HepG2 (cell line): Measurements from ENCODE around the gene TUBB. TPM values are rescaled to one million over a fixed set of nuclear protein-coding genes. Genes with fewer than 3 reads are reported as not detected.

Experiments
- HMG20A ChIP-seq: IDR thresholded peaks from 2 replicates; pipeline ENCODE4 v1.6.1; 2016; ENCODE audit warnings: borderline replicate concordance
- HNF1A ChIP-seq, 2 experiments: sonication (generic) in 1 of 2; formaldehyde crosslinking in 1 of 2; IDR thresholded peaks; 2 replicates each; pipeline versions ENCODE4 v1.4.0 to v1.6.1; 2016 to 2020; ENCODE audit warnings: borderline replicate concordance in 1 of 2, low read depth in 1 of 2, mild to moderate bottlenecking in 1 of 2, missing genetic modification reagents in 1 of 2
- KLF6 ChIP-seq: IDR thresholded peaks from 2 replicates; pipeline ENCODE4 v1.8.0; 2016; ENCODE audit warnings: missing biosample characterization, missing genetic modification reagents
- KLF9 ChIP-seq: IDR thresholded peaks from 2 replicates; pipeline ENCODE4 v1.6.1; 2016; ENCODE audit warnings: low read depth
- KMT2A ChIP-seq: sonication (generic); formaldehyde crosslinking; IDR thresholded peaks from 2 replicates; pipeline ENCODE4 v1.4.0; 2020; ENCODE audit warnings: missing genetic modification reagents
- MBNL3 ChIP-seq: fragments of 250-450 bp; sonication (Bioruptor Pico); conservative IDR thresholded peaks from 2 replicates; pipeline ENCODE4 v1.8.0; 2022; ENCODE audit warnings: mild to moderate bottlenecking, inconsistent platforms
- MLLT10 ChIP-seq: sonication (generic); formaldehyde crosslinking; IDR thresholded peaks from 2 replicates; pipeline ENCODE4 v1.4.0; 2020; ENCODE audit warnings: missing genetic modification reagents
- NBN ChIP-seq: fragments of 450-650 bp; conservative IDR thresholded peaks from 2 replicates; pipeline ENCODE4 v1.6.1; 2017
- RBAK ChIP-seq: sonication (generic); formaldehyde crosslinking; IDR thresholded peaks from 2 replicates; pipeline ENCODE4 v1.5.1; 2020; ENCODE audit warnings: mild to moderate bottlenecking, missing genetic modification reagents
- RFXAP ChIP-seq: sonication (generic); formaldehyde crosslinking; IDR thresholded peaks from 2 replicates; pipeline ENCODE4 v1.4.0; 2020; ENCODE audit warnings: missing genetic modification reagents, borderline replicate concordance
- SNAPC2 ChIP-seq: sonication (generic); formaldehyde crosslinking; IDR thresholded peaks from 2 replicates; pipeline ENCODE4 v1.8.1; 2022; ENCODE audit warnings: mild to moderate bottlenecking, missing genetic modification reagents
- SRSF1 ChIP-seq: fragments of 200-400 bp; formaldehyde crosslinking; optimal IDR thresholded peaks from 2 replicates; pipeline ENCODE3; 2017; ENCODE audit warnings: mild to moderate bottlenecking, low read depth, low read length, moderate library complexity
- SSRP1 ChIP-seq: IDR thresholded peaks from 2 replicates; pipeline ENCODE4 v1.6.1; 2016; ENCODE audit warnings: control low read depth
- TBP ChIP-seq: sonication (generic); formaldehyde crosslinking; IDR thresholded peaks from 2 replicates; pipeline ENCODE4 v1.5.0; 2020; ENCODE audit warnings: missing genetic modification reagents
- U2AF1 ChIP-seq: fragments of 200-400 bp; formaldehyde crosslinking; optimal IDR thresholded peaks from 2 replicates; pipeline ENCODE3; 2017; ENCODE audit warnings: mild to moderate bottlenecking, low read depth, low read length
- U2AF2 ChIP-seq: fragments of 200-400 bp; formaldehyde crosslinking; IDR thresholded peaks from 2 replicates; pipeline ENCODE4 v1.6.1; 2017; ENCODE audit warnings: low read depth, mild to moderate bottlenecking, low read length
- XBP1 ChIP-seq: sonication (generic); formaldehyde crosslinking; IDR thresholded peaks from 2 replicates; pipeline ENCODE4 v1.5.0; 2020; ENCODE audit warnings: missing genetic modification reagents
- ZFX ChIP-seq: sonication (generic); formaldehyde crosslinking; IDR thresholded peaks from 2 replicates; pipeline ENCODE4 v1.4.0; 2020; ENCODE audit warnings: mild to moderate bottlenecking, low read depth, missing genetic modification reagents, moderate library complexity
- ZFYVE20 ChIP-seq: sonication (generic); formaldehyde crosslinking; IDR thresholded peaks from 2 replicates; pipeline ENCODE4 v1.8.0; 2023; ENCODE audit warnings: low read depth, mild to moderate bottlenecking, moderate library complexity, missing genetic modification reagents, borderline replicate concordance
- ZNF317 ChIP-seq: sonication (generic); formaldehyde crosslinking; IDR thresholded peaks from 2 replicates; pipeline ENCODE4 v1.5.0; 2020; ENCODE audit warnings: mild to moderate bottlenecking, missing genetic modification reagents
- ZNF354B ChIP-seq: sonication (generic); formaldehyde crosslinking; IDR thresholded peaks from 2 replicates; pipeline ENCODE4 v1.8.0; 2022; ENCODE audit warnings: mild to moderate bottlenecking, missing genetic modification reagents
- ZNF383 ChIP-seq: sonication (generic); formaldehyde crosslinking; IDR thresholded peaks from 2 replicates; pipeline ENCODE4 v1.4.0; 2020; ENCODE audit warnings: missing genetic modification reagents, mild to moderate bottlenecking, borderline replicate concordance
- ZNF577 ChIP-seq: sonication (generic); formaldehyde crosslinking; IDR thresholded peaks from 2 replicates; pipeline ENCODE4 v1.4.0; 2020; ENCODE audit warnings: mild to moderate bottlenecking, low read depth, missing genetic modification reagents, borderline replicate concordance
- ZNF720 ChIP-seq: sonication (generic); formaldehyde crosslinking; IDR thresholded peaks from 2 replicates; pipeline ENCODE4 v1.4.0; 2020; ENCODE audit warnings: missing genetic modification reagents
- ZNF737 ChIP-seq: sonication (generic); formaldehyde crosslinking; IDR thresholded peaks from 2 replicates; pipeline ENCODE4 v1.5.0; 2020; ENCODE audit warnings: missing genetic modification reagents, mild to moderate bottlenecking, borderline replicate concordance
- polyA plus RNA-seq, 8 experiments: library from polyadenylated mRNA; depleted of rRNA in 3 of 8; stranded (reverse) in 7 of 8; unstranded in 1 of 8; fragments of >200 nt; fragmentation: Illumina TruSeq in 4 of 8; extraction: Trizol in 4 of 8; gene quantifications; 2 replicates each; pipeline versions ENCODE4 v1.2.1 to v1.2.3, GENCODE V29; 2011 to 2016; ENCODE audit warnings: low read depth in 4 of 8, missing spikeins in 1 of 8, mixed read lengths in 1 of 8; ENCODE audit not compliant: insufficient read depth in 1 of 8
- total RNA-seq, 5 experiments: library from RNA; depleted of rRNA; stranded (reverse); fragments of >200 nt; fragmentation: Illumina TruSeq; extraction: Trizol; gene quantifications; 2 replicates each; pipeline ENCODE4 v1.2.3, GENCODE V29; 2016; ENCODE audit warnings: low read depth in 1 of 5
- TF ChIP-seq, protein P1 (sequence below): sonication (generic); formaldehyde crosslinking; IDR thresholded peaks from 2 replicates; pipeline ENCODE4 v1.5.1; 2020; ENCODE audit warnings: missing genetic modification reagents, mild to moderate bottlenecking, borderline replicate concordance

The TUBB gene
- total and polyA plus RNA-seq, 2 of the 13 experiments (the other 11 are each of a cell fraction or from before 2014, with no cell fraction given): 911 to 1,163 TPM

DNA sequence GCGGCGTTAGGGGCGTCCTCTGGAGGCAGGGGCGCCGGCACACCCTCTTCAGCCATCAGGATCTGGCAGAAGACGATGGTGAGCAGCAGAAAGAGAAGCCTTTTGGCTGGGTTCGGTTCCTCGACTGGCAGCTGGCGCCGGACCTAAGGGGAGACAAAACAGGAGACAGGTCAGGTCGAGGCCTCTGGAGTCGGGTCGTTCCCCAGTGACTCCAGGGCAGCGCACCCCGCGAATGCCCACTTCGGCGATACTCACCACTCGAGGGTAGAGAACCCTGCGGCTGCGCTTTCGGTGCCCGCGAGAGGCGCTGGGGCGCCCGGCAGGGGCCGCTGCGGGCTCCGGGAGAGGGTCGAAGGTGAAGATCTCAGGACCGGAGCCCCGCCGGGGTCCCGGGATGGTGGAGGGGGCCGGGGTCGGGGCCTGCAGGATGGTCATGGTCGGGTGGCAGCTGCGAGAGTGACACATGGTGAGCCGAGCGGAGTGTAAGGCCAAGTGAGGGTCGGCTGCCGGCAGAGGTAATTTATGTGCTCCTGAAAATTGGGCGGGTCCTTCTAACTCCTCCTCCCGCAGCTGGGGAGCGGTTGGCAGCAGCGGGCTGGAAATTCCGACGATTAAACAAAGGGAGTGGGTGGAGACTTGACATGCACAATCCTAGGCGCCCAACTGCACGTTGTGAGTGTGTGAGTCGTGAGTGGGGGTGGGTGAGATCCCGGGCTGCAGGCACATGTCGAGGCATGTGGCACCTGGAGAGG is 24.1 kb downstream of the TUBB start, which contains the start of gene IER3 (continued):
- no peak for TF ChIP-seq ZFYVE20 (CRISPR knock-in tag)
- no peak for TF ChIP-seq ZNF577 (CRISPR knock-in tag)
- TF ChIP-seq SNAPC2 (CRISPR knock-in tag): no peak
- TF ChIP-seq KLF9: peak; percentile 34; the same call in 1 of the 2 replicates
- TF ChIP-seq ZFX (CRISPR knock-in tag): peak; percentile 87
- no peak; the same call in 1 of the 2 replicates for TF ChIP-seq ZNF720 (CRISPR knock-in tag)
- peak; percentile 23; the same call in 1 of the 2 replicates for TF ChIP-seq HMG20A (CRISPR knock-in tag)
- no peak; the same call in 1 of the 2 replicates for TF ChIP-seq TBP (CRISPR knock-in tag)
- peak; percentile 88 for TF ChIP-seq ZNF317 (CRISPR knock-in tag)
- TF ChIP-seq NBN: no peak
- TF ChIP-seq, protein P1, sequence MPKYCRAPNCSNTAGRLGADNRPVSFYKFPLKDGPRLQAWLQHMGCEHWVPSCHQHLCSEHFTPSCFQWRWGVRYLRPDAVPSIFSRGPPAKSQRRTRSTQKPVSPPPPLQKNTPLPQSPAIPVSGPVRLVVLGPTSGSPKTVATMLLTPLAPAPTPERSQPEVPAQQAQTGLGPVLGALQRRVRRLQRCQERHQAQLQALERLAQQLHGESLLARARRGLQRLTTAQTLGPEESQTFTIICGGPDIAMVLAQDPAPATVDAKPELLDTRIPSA (CRISPR knock-in tag): no peak
- TF ChIP-seq ZNF383 (CRISPR knock-in tag): no peak; the same call in 1 of the 2 replicates
- no peak for TF ChIP-seq ZNF737 (CRISPR knock-in tag)
- no peak for TF ChIP-seq MBNL3 (CRISPR knock-in tag)
- TF ChIP-seq RBAK (CRISPR knock-in tag): no peak
- TF ChIP-seq KMT2A: peak; percentile 50; the same call in 1 of the 2 replicates
- TF ChIP-seq ZNF354B: no peak; the same call in 1 of the 2 replicates
- TF ChIP-seq XBP1 (CRISPR knock-in tag): peak; percentile 44; the same call in 1 of the 2 replicates
- TF ChIP-seq SRSF1: peak; percentile 95
- peak; percentile 90 for TF ChIP-seq KLF6
- TF ChIP-seq U2AF1: peak; percentile 93
- TF ChIP-seq SSRP1: no peak
- peak; percentile 30; the same call in 1 of the 2 replicates for TF ChIP-seq HNF1A (IDR thresholded peaks at IDR 0.05; ENCODE audit: low read depth)
- no peak; the same call in 1 of the 2 replicates for TF ChIP-seq HNF1A (CRISPR knock-in tag; IDR thresholded peaks at IDR 0.05; ENCODE audit: borderline replicate concordance)
- TF ChIP-seq RFXAP (CRISPR knock-in tag): peak; percentile 89; the same call in 1 of the 2 replicates
- TF ChIP-seq U2AF2: peak; percentile 56; the same call in 1 of the 2 replicates
- TF ChIP-seq MLLT10 (CRISPR knock-in tag): no peak; the same call in 1 of the 2 replicates
